Hepatocyte (in vitro differentiated cells): ENCODE data around the gene USH2A.

Experiments used
- EZH2 ChIP-seq: fragments of 200-600 bp; sonication (generic); IDR thresholded peaks from 2 replicates; pipeline ENCODE4 v1.6.1; 2016; ENCODE audit warnings: antibody characterized with exemption, mild to moderate bottlenecking, borderline replicate concordance
- TF ChIP-seq, protein P1 (sequence below): fragments of 200-600 bp; sonication (generic); IDR thresholded peaks from 2 replicates; pipeline ENCODE4 v1.5.1; 2016; ENCODE audit warnings: antibody characterized with exemption, mild to moderate bottlenecking; ENCODE audit not compliant: poor library complexity

DNA sequence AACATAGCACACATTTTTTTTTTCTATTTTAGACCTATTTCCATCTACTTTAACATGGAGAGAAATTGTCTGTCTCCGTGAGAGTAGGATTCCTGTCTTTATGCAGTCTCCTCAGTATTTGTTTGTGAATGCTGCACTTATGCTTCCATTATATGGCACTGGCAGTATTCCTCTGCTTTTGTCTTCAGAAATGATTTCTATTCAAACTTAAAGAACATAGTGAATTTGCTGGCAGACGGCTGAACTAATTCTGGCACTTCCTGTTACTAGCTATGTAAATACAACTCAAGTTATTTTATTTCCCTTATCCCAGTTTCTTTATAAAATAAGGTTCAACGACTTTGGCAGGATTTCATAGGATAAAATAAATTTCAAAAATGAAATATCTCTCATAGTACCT, 810.9 kb downstream of the USH2A start:
- TF ChIP-seq, protein P1, sequence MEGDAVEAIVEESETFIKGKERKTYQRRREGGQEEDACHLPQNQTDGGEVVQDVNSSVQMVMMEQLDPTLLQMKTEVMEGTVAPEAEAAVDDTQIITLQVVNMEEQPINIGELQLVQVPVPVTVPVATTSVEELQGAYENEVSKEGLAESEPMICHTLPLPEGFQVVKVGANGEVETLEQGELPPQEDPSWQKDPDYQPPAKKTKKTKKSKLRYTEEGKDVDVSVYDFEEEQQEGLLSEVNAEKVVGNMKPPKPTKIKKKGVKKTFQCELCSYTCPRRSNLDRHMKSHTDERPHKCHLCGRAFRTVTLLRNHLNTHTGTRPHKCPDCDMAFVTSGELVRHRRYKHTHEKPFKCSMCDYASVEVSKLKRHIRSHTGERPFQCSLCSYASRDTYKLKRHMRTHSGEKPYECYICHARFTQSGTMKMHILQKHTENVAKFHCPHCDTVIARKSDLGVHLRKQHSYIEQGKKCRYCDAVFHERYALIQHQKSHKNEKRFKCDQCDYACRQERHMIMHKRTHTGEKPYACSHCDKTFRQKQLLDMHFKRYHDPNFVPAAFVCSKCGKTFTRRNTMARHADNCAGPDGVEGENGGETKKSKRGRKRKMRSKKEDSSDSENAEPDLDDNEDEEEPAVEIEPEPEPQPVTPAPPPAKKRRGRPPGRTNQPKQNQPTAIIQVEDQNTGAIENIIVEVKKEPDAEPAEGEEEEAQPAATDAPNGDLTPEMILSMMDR = no peak
- no peak for TF ChIP-seq EZH2
